HG02678 (cell line): ENCODE measurements around the gene MTNR1A.
"Not testable (repeated sequence)": the region's sequence is repeated elsewhere in the genome, so short reads cannot be mapped to it uniquely, and the experiment has no call there.

Source experiments
- ATAC-seq: cut with Tn5 transposase; IDR thresholded peaks from one replicate; pipeline ENCODE4 v1.9.1; 2021; ENCODE audit warnings: mild to moderate bottlenecking, moderate library complexity; ENCODE audit not compliant: unreplicated experiment

MTNR1A gene

GRCh38 chr4:186563761-186564160, 8.4 kb upstream of the MTNR1A start:
- no peak for ATAC-seq

- ATAC-seq = no peak
Observed at GRCh38 chr4:186561748-186562147, 6.4 kb upstream of the MTNR1A start.

- ATAC-seq = no peak
Observed at GRCh38 chr4:186560647-186561046, 5.3 kb upstream of the MTNR1A start.

DNA sequence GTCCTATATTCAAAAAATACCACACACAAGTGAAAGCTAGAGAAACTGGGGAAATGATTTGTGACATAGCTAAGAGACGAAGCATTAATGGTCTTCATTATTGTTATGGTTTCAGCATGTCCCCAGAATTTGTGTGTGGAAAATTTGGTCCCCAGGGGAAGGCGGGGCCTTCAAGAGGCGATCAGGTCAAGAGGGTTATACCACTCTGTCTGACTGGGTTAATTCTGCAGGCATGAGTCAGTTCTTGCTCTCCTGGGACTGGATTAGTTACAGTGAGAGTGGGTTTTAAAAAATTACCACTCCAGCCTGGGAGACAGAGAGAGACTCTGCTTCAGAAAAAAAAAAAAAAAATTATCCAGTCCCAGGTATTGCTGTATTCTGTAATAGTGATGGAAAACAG, 2.1 kb upstream of the MTNR1A start:
- ATAC-seq = no peak

DNA sequence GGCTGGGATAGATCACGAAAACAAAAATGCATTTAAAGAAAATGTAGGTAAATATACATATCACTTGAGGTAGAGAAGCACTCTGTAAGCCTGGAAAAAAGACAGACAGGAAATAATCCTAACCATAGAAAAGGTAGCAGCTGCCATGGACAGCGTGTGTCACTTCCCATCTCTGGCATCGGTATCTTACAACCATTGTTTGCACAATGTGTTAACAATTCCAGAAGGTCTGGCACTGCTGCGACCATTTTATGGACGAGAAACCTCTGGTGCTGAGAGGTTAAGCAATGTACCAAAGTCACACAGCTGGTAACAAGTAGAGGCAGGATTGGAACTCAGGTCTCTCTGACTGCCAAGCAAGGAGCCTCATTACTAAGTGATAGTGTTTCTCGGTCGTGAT, 1.7 kb upstream of the MTNR1A start:
- no peak for ATAC-seq

- no peak for ATAC-seq
Observed at GRCh38 chr4:186554539-186554913, 841 bp downstream of the MTNR1A start.

GRCh38 chr4:186553717-186554116, 1.6 kb downstream of the MTNR1A start:
- ATAC-seq = no peak

DNA sequence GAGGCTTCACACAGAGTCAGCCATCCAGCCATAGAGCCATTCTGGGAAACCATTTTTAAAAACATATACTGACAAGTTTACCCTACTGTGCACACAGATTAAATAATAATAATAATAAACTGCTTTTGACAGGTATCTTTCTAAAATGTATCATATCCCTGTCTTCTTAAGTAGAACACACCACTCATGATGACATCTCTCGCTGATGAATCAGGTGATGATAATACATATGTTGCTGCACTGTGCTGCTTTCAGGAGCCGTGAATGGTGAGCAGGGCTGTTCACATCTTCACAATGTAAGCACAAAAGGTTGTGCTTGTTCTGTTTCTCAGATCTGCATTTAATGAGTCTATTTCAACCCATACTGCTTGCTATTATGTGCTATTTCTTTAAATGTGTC, 3.5 kb downstream of the MTNR1A start:
- no peak for ATAC-seq

DNA sequence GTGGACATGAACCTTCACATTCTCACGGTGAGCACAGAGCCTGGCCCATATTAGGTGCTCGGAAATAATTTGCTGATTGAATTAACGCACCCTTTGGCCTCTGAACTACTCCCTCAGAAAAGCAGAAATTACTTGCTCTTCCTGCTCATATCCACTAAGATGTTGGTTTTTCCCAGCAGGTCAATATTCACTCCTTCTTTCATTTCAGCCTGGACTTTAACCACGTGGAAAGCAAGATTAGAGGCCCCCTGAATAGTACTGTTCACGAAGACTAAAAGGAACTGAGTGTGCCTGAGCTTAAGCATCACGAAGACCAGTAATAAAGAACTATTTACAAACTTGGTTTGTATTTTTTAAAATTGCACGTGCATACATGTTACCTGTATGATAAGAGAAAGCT, 9.9 kb downstream of the MTNR1A start:
- ATAC-seq = no peak

- no peak for ATAC-seq
Observed at GRCh38 chr4:186543206-186543605, 12.2 kb downstream of the MTNR1A start.

- no peak for ATAC-seq
Observed at GRCh38 chr4:186541801-186542200, 13.6 kb downstream of the MTNR1A start.

GRCh38 chr4:186537843-186538521, 17.4 kb downstream of the MTNR1A start:
- ATAC-seq = no peak

- no peak for ATAC-seq
Observed at GRCh38 chr4:186536285-186536684, 19.1 kb downstream of the MTNR1A start.

DNA sequence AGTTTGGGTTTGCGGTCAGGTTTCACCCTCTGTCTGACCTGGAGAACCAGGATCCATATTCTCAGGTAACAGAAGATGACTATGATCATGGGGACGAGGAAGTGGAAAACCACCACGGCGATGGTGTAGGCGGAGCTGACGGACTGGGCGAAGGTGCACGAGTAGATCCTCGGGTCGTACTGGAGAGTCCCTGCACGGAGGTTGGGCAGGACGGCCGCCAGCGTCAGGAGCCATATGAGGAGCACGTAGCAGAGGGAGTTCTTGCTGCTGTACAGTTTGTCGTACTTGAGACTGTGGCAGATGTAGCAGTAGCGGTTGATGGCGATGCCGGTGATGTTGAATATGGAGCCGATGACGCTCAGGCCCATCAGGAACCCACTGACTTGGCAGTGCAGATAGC, 21.3 kb downstream of the MTNR1A start:
- no peak for ATAC-seq

DNA sequence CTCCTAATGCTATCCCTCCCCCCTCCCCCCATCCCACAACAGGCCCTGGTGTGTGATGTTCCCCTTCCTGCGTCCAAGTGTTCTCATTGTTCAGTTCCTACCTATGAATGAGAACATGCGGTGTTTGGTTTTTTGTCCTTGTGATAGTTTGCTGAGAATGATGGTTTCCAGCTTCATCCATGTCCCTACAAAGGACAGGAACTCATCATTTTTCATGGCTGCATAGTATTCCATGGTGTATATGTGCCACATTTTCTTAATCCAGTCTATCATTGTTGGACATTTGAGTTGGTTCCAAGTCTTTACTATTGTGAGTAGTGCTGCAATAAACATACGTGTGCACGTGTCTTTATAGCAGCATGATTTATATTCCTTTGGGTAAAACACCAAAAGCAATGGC, 31.4 kb downstream of the MTNR1A start:
- not testable (repeated sequence) for ATAC-seq

- ATAC-seq = no peak
Observed at GRCh38 chr4:186516287-186516686, 39.1 kb downstream of the MTNR1A start.

DNA sequence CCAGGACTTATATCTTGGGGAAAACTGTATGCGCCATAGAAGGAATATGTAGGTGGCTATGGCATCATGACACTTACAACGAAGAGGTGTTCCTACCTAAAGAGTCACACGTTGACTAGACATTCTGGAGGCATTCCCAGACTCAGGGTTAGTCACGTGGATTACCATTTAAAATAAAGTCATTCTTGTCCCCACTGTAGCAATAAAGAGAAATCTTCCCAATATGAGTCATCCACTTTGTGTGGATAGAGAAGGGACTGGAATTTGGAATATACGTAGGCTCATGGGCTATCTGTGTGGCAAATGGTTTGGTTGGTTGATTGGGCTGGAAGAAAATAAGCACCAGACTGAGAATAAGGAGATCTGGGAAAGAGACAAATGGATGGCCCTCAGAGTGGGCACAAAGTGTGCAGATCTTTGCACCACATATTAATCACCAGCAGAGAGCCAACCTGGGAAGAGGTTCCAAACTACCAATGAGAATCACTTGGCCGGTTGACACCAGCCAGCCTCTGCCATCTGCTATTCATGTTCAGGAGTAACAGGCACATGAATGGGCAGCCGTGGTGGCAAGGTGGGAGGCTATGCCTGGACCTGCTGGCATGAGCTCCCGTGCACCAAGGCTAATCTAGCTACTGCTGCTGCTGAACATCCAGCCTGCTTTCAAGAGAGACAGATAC, 41.0 kb downstream of the MTNR1A start:
- no peak for ATAC-seq

DNA sequence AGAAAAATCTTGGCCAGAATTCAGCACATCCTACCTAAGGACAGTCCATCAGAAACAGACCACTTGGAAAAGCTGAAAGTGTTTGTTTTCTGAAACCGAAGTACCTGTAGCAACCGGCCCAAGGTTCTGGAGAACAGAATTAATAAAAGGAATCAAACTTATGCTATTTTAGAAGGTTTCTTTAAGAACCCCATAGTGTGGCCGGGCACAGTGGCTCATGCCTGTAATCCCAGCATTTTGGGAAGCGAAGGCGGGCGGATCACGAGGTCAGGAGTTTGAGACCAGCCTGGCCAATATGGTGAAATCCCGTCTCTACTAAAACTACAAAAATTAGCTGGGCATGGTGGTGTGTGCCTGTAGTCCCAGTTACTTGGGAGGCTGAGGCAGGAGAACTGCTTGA, 50.6 kb downstream of the MTNR1A start:
- not testable (repeated sequence) for ATAC-seq

- no peak for ATAC-seq
Observed at GRCh38 chr4:186502231-186502630, 53.1 kb downstream of the MTNR1A start.

- ATAC-seq = no peak
Observed at GRCh38 chr4:186501554-186501953, 53.8 kb downstream of the MTNR1A start.

- ATAC-seq = no peak
Observed at GRCh38 chr4:186500721-186501304, 54.6 kb downstream of the MTNR1A start.

DNA sequence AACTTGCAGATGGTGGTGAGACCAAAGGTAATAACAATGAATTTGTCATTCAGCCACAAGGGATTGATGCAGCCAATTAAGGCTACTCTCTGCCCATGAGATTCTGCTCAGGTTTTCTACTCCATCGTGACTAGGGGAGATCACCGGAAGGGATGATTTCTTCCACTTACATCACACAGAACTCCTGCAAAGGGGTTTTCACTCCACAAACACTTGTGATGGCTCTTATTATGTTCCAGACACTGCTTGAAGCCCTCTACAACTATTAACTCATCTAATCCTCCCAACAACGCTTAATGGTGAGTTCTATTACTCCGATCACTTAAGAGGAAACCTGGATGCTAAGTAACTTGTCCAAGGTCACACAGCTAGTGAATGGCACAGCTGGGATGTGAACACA, 55.9 kb downstream of the MTNR1A start:
- no peak for ATAC-seq
